Osteocyte (in vitro differentiated cells): ENCODE measurements around the gene KLHL21. TPM values are rescaled to one million over a fixed set of nuclear protein-coding genes. Genes with fewer than 3 reads are reported as not detected.

Experiments used
- total RNA-seq: library from RNA; stranded (reverse); gene quantifications from 2 replicates; pipeline ENCODE4 v1.2.1, GENCODE V29; 2021

The KLHL21 gene
- total RNA-seq, 1 donor from 2014 or later, result 27.5 TPM

Other genes with a start within 250 kb of the KLHL21 start
- 21.6 and 21.8 TPM in 2 replicates for gene ACOT7, start 209.1 kb downstream of the KLHL21 start, total RNA-seq
- not detected in 2 replicates for gene HES2, start 182.9 kb downstream of the KLHL21 start, total RNA-seq
- gene ESPN, start 178.1 kb downstream of the KLHL21 start, total RNA-seq, result 0.31 TPM in 1 of 2 replicates, not detected in the other
- gene TNFRSF25, start 136.7 kb downstream of the KLHL21 start, total RNA-seq, result 26.4 and 27.9 TPM in 2 replicates
- 33.0 and 34.9 TPM in 2 replicates for gene PLEKHG5, start 111.2 kb downstream of the KLHL21 start, total RNA-seq
- 33.5 and 36.3 TPM in 2 replicates for gene NOL9, start 48.4 kb downstream of the KLHL21 start, total RNA-seq
- gene TAS1R1, start 47.6 kb downstream of the KLHL21 start, total RNA-seq, result not detected in 2 replicates
- 28.8 and 29.1 TPM in 2 replicates for gene ZBTB48, start 22.9 kb downstream of the KLHL21 start, total RNA-seq
- gene PHF13, start 10.9 kb upstream of the KLHL21 start, total RNA-seq, result 24.0 and 28.9 TPM in 2 replicates
- gene THAP3, start 22.0 kb upstream of the KLHL21 start, total RNA-seq, result 16.5 and 18.7 TPM in 2 replicates
- gene DNAJC11, start 98.9 kb upstream of the KLHL21 start, total RNA-seq, result 52.9 and 58.7 TPM in 2 replicates
- 68.1 and 81.6 TPM in 2 replicates for gene CAMTA1, start 182.6 kb upstream of the KLHL21 start, total RNA-seq